ENCODE data around the gene CD37.

- TF ChIP-seq POLR2A (IDR thresholded peaks at IDR 0.05; ENCODE audit: low read length) (no peak), GATA1 (IDR thresholded peaks at IDR 0.05; ENCODE audit: low read depth, low read length) (no peak)
Observed at GRCh38 chr19:49290517-49290916, 44.7 kb upstream of the CD37 start.

Data from erythroblast (primary cell).